PC-3 (cell line): ENCODE measurements around the gene ACO2. TPM values are rescaled to one million over a fixed set of nuclear protein-coding genes. Genes with fewer than 3 reads are reported as not detected.

Experiments
- ATAC-seq: fragments of 200-7000 bp; cut with Tn5 transposase; 2 replicates; pipeline ENCODE4 v1.9.1; 2020; ENCODE audit warnings: mild to moderate bottlenecking, moderate library complexity
- BruUV-seq: library from RNA; stranded (reverse); fragments of 400-500 nt; replicated peaks from 2 replicates; lab custom pipeline; 2021; lab: Mats Ljungman, UMichigan
- CTCF ChIA-PET: fragments of 300-600 bp; sonication (Branson Sonifier 250); formaldehyde crosslinking; loops from one replicate; lab custom pipeline; 2022; ENCODE audit warnings: antibody characterized with exemption; lab: Charles Lee
- POLR2A ChIA-PET: fragments of 300-600 bp; sonication (Branson Sonifier 250); formaldehyde crosslinking; loops from one replicate; lab custom pipeline; 2022; ENCODE audit warnings: antibody characterized with exemption; ENCODE audit not compliant: unreplicated experiment; lab: Charles Lee
- DNase-seq: peaks from one replicate; pipeline ENCODE4 v3.0.0-alpha.2; 2015
- H2AFZ ChIP-seq: fragments of 300-600 bp; sonication (generic); 2 replicates; pipeline ENCODE4 v1.6.0; 2016; ENCODE audit warnings: antibody characterized with exemption, low read length
- H3F3A ChIP-seq: fragments of 300-600 bp; sonication (generic); one replicate; pipeline ENCODE4 v1.6.0; 2017; ENCODE audit warnings: antibody characterized with exemption, low read length, control low read depth, mild to moderate bottlenecking; ENCODE audit not compliant: unreplicated experiment
- H3K27ac ChIP-seq: fragments of 300-600 bp; sonication (generic); 2 replicates; pipeline ENCODE4 v1.5.1; 2016; ENCODE audit warnings: mild to moderate bottlenecking, low read length
- H3K27me3 ChIP-seq: fragments of 300-600 bp; sonication (generic); 2 replicates; pipeline ENCODE4 v1.6.1; 2016; ENCODE audit warnings: low read length, mixed read lengths
- H3K36me3 ChIP-seq: fragments of 300-600 bp; sonication (generic); 2 replicates; pipeline ENCODE4 v1.6.1; 2016; ENCODE audit warnings: low read depth, mixed run types, low read length, mixed read lengths
- H3K4me1 ChIP-seq: fragments of 300-600 bp; sonication (generic); 2 replicates; pipeline ENCODE4 v1.5.1; 2016; ENCODE audit warnings: low read length; ENCODE audit not compliant: insufficient read depth
- H3K4me2 ChIP-seq: fragments of 300-600 bp; sonication (generic); 2 replicates; pipeline ENCODE4 v1.6.0; 2016; ENCODE audit warnings: low read length
- H3K4me3 ChIP-seq: fragments of 300-600 bp; sonication (generic); 2 replicates; pipeline ENCODE4 v1.5.1; 2016; ENCODE audit warnings: mild to moderate bottlenecking, low read length, mixed read lengths
- H3K79me2 ChIP-seq: fragments of 300-600 bp; sonication (generic); 2 replicates; pipeline ENCODE4 v1.6.1; 2017; ENCODE audit warnings: low read length, mixed read lengths
- H3K9ac ChIP-seq: fragments of 300-600 bp; sonication (generic); 2 replicates; pipeline ENCODE4 v1.6.0; 2016; ENCODE audit warnings: mild to moderate bottlenecking, low read length
- H3K9me2 ChIP-seq: fragments of 300-600 bp; sonication (generic); replicated peaks from 2 replicates; pipeline ENCODE4 v1.6.1; 2016; ENCODE audit warnings: mixed run types, low read length, mixed read lengths
- H3K9me3 ChIP-seq: fragments of 300-600 bp; sonication (generic); 2 replicates; pipeline ENCODE4 v1.6.1; 2016; ENCODE audit warnings: low read length, mixed read lengths
- H4K20me1 ChIP-seq: fragments of 300-600 bp; sonication (generic); 2 replicates; pipeline ENCODE4 v1.6.1; 2016; ENCODE audit warnings: low read length, mixed read lengths
- EZH2 ChIP-seq: fragments of 300-600 bp; sonication (generic); IDR thresholded peaks from one replicate; pipeline ENCODE4 v1.6.1; 2017; ENCODE audit warnings: antibody characterized with exemption, mild to moderate bottlenecking, low read length; ENCODE audit not compliant: unreplicated experiment
- EZH2phosphoT487 ChIP-seq: fragments of 300-600 bp; sonication (generic); IDR thresholded peaks from 2 replicates; pipeline ENCODE4 v1.6.1; 2018; ENCODE audit warnings: mild to moderate bottlenecking, antibody characterized with exemption, low read length, borderline replicate concordance
- intact Hi-C: fragments of 100-400 bp; cut with micrococcal nuclease; formaldehyde crosslinking; loops from 2 replicates; pipeline ENCODE4 v1.9.0; 2023
- total RNA-seq: library from RNA; depleted of rRNA; stranded (reverse); fragments of >200 nt; gene quantifications from 2 replicates; pipeline ENCODE4 v1.2.3, GENCODE V29; 2014
- TF ChIP-seq, protein P1 (sequence below): fragments of 300-600 bp; sonication (generic); conservative IDR thresholded peaks from 2 replicates; pipeline ENCODE4 v1.5.1; 2017; ENCODE audit warnings: antibody characterized with exemption, low read depth, mild to moderate bottlenecking, low read length

ACO2 gene
- total RNA-seq, 1 experiment from 2014 or later = 130 TPM

DNA sequence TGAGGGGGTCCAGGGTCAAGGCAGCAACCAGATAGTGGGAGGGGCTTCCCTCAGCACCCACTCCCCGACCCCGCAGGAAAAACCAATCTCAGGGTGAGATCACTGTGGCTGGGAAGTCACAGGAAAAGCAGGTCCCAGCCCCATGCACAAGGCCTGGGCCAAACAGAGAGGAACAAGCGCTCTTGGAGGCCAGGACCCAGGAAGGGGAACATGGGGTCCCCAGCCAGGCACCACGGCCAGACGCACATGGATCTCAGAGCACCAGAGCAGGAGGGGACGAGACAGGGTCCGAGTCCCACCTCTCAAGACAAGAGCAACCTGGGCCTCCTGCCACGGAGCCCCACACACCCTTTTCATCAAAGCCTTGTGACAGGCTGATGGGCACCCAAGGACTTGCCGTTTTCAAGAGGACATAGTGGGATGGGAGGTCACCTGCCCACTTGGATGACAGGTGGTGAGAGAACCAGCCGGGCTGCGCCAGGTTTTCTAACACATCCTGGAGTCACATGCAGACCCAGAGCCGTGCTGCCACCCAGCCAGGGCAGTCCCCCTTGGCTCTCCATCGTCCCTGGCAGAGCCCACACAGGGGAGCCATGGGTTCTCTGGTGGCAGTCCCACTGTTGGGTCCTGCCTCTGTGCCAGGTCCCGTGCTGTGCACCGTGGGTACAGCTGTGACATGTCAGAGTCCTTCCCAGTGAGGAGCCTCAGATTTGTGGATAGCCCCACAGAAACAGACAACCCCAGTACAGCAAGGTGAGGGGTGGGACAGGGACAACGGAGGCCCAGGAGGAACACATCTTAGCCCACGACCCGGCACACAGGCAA lies 62.2 kb downstream of the ACO2 start:
- H3F3A ChIP-seq = no peaks in the 10 kb centered on the region
- ChIA-PET CTCF (no interaction called here), POLR2A (no interaction called here)
- no peak overlapping the region for H2AFZ ChIP-seq
- no peak overlapping the region for H3K27ac ChIP-seq
- no peak overlapping the region for H3K4me2 ChIP-seq
- BruUV-seq = no TSS peak
- no peaks in the 10 kb centered on the region for H3K27me3 ChIP-seq
- DNase-seq (no peak), ATAC-seq (no peak)
- H4K20me1 ChIP-seq = no peaks in the 10 kb centered on the region
- H3K9me3 ChIP-seq = no peaks in the 10 kb centered on the region
- no peak overlapping the region for H3K9ac ChIP-seq
- peaks cover 17% of the 10 kb centered on the region for H3K36me3 ChIP-seq
- H3K4me3 ChIP-seq = no peak overlapping the region
- TF ChIP-seq EZH2 = no peak
- TF ChIP-seq, protein P1, sequence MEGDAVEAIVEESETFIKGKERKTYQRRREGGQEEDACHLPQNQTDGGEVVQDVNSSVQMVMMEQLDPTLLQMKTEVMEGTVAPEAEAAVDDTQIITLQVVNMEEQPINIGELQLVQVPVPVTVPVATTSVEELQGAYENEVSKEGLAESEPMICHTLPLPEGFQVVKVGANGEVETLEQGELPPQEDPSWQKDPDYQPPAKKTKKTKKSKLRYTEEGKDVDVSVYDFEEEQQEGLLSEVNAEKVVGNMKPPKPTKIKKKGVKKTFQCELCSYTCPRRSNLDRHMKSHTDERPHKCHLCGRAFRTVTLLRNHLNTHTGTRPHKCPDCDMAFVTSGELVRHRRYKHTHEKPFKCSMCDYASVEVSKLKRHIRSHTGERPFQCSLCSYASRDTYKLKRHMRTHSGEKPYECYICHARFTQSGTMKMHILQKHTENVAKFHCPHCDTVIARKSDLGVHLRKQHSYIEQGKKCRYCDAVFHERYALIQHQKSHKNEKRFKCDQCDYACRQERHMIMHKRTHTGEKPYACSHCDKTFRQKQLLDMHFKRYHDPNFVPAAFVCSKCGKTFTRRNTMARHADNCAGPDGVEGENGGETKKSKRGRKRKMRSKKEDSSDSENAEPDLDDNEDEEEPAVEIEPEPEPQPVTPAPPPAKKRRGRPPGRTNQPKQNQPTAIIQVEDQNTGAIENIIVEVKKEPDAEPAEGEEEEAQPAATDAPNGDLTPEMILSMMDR = no peak
- TF ChIP-seq EZH2phosphoT487 = no peak
- H3K79me2 ChIP-seq = peaks cover 5% of the 10 kb centered on the region; the same call in 1 of the 2 replicates
- no peaks in the 10 kb centered on the region for H3K4me1 ChIP-seq
- no peaks in the 10 kb centered on the region for H3K9me2 ChIP-seq
- intact Hi-C loops = no loop called here

DNA sequence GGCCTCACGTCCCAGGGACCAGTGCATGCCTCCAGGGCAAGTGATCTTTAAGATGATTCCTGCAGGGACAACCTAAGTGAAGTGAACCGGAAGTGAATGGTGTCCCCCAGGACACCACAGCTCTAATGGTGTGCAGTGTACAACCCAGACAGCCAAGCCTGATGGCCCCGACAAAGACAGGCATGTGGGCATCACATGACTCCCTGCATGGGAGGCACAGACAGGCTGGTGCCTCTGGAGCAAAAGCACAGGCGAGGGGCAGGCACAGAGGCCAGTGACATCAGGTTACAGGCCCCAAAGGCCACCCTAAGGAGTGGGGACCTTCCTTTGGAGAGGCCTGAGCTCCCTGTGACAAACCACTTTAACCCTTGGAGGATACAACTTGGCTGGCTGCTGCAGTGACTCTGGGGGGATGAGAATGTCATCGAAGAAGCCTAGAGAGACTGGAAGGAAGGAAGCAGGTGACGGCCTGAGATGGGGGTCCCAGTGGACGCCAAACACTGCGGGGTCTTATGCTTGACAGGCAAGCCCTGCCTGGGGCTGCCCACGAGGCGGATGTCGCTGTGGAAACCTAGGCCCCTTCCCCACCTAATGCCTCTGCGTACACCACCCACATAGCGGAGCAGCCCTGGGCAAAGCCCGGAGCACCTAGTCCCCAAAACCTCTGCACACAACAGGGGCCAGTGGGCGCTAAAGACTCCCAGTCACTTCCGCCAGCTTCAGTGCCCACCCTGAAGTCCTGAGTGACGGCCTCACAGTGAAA lies 63.0 kb downstream of the ACO2 start:
- Histone ChIP-seq H3K4me2 (no peak overlapping the region), H3K4me3 (no peak overlapping the region), H2AFZ (no peak overlapping the region), H3K9me2 (no peaks in the 10 kb centered on the region), H3K79me2 (peaks cover 5% of the 10 kb centered on the region; the same call in 1 of the 2 replicates), H3K4me1 (no peaks in the 10 kb centered on the region), H3K9ac (no peak overlapping the region), H3K36me3 (peaks cover 14% of the 10 kb centered on the region), H4K20me1 (no peaks in the 10 kb centered on the region), H3K27ac (no peak overlapping the region), H3K27me3 (no peaks in the 10 kb centered on the region), H3F3A (no peaks in the 10 kb centered on the region), H3K9me3 (no peaks in the 10 kb centered on the region)
- no TSS peak for BruUV-seq
- ATAC-seq = no peak
- POLR2A ChIA-PET = no interaction called here
- CTCF ChIA-PET = no interaction called here
- TF ChIP-seq EZH2 (no peak), EZH2phosphoT487 (no peak)
- TF ChIP-seq, protein P1 = no peak
- intact Hi-C loops = no loop called here
- no peak for DNase-seq
